ENCODE results near the gene IL36A.

IL36A gene

DNA sequence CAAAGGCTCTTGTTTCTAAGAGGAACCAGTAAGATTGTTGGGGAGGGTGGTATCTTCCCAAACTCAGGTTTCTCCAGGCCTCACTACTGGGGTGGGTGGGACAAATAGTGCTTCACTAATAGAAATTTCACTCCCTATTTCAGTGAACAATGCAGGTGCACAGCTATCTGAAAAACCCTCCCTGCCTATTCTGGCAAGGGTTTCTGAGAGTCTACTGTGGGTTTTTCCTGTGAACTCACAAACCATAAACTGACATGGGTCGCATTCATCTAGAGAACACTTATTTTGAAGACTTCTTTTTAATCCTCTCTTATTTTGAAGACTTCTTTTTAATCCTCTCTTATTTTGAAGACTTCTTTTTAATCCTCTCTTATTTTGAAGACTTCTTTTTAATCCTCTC is 4.4 kb downstream of the IL36A start:
- DNase-seq, result no peak

DNA sequence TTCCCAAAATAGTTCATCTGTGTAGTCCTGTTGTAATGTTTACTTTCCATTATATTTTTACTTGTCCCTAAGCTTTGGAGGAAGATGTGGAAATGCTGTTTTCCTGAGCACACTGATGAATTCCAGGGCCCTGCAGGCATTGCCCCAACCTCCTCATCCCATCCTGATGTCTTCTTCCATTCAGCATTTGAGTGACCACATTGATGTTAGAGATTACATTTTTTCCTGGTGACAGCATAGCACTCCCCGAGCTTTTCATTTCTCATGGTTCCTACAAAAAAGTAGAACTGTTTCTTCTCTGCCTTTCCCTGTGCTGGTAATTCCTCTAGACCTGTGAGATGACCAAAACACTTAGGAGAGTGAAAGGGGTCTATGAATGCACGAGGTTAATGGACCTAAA is 4.8 kb downstream of the IL36A start:
- no peak for DNase-seq

DNA sequence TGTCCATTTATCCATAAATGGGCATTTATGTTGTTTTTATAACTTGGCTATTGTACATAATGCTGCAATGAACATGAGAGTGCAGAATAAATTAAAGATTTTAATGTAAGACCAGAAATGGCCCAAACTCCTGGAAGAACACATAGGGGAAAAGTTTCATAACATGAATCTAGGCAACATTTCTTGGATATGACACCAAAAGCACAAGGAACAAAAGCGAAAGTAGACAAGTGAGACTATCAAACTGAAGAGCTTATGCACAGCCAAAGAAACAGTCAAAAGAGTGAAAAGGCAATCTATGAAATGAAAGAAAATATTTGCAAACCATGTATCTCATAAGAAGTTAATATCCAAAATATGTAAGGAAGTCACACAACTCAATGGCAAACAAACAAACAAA is 5.8 kb downstream of the IL36A start:
- no peak for DNase-seq

DNA sequence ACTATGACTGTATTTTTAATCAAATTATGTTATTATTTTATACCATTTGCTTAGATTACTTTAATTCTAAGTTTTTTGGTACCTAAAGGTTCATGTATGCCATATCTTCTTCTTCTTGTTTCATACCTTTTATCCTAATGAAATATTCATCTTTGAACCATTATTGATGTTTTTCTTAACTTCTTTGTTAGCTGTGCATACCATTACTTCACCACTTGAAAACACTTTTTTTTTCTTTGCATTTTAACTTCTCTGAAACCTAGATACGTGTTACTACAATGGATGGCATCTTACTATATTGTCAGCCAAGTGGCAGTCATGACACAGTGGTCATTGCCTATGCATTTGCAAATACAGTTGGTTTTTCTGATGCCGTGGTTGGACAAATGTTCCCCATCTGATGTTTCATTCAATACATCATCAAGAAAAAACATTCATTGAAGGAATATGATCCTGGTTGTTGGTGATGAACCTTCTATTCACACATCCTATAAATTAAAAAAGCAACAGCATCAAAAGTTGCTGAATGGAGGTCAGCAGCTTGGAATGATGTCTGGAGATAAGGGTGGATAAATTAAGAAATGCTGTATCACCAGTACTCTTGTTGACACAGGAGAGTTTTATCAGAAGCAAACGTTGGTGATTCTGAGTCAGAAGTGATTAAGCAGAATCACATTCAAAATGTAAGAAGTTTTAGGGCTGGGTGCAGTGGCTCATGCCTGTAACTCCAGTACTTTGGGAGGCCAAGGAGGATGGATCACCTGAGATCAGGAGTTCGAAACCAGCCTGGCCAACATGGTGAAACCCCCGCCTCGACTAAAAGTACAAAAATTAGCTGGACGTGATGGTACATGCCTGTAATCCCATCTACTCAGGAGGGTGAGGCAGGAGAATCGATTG is 7.4 kb downstream of the IL36A start:
- DNase-seq, result no peak

DNA sequence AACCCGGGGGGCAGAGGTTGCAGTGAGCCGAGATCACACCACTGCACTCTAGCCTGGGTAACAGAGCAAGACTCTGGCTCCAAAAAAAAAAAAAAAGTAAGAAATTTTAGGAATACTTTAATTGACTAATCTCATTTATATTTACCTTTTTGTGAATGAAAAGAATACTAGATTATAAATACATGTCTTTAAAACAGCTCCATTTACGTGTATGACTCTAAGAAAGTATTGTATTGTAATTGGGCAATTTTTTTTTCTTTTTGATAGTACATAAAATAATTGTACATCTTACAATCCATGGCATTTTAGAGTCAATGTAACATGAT is 8.0 kb downstream of the IL36A start:
- no peak for DNase-seq

DNA sequence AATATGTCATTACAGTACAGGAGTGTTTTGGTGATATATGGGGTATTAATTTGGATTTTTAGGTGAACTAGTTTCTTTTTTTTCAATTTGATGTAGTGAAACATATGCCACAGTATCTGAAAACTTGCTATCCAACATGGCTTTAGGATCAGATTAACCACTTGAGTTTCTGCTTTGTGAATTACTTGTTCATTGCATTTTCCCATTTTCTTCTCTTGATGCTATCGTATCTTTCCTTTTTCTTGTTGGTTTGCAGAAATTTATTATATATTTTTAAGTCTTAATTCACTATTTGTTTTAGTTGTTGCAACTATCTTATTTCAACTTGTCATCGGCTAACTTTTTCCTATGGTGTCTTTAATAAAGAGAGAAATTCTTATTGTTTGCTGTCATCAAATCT is 8.8 kb downstream of the IL36A start:
- DNase-seq, result no peak

DNA sequence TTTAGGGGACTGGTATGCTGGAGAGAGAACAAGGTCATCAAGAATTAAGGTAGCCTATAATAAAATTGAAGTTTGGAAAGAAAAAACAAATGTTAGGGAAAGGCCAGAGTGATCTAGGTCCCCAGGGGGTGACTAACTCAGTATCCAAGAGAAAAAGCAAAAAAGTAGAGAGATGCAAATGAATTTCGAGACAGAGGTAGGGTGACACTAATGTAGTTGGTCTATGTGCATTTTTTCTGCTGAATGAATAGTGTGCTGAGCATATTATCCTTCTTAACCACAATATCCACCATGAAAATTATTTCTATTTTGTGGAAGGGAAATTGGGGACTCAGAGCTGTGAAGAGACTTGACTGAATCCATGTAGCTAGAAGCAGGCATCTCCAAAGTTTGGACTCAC is 9.8 kb downstream of the IL36A start:
- DNase-seq, result no peak

DNA sequence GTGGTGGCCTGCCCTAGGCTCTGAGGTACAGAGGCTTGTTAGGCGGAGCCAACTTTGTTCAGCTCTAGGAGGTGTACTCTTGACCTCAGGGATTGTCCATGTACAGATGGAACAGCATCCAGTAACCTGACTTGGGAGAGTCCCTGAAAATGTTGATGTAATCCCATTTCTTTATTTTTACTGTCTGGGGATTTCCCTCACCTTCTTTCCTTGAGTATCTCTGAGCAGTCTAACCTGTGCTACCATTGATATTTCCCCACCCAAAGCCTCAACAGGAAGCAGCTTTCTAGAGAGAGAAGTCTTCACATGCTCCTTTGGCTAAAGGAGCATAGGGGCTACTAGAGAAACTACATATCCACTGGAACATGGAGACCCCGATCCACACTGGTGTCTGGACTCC is 10.4 kb downstream of the IL36A start:
- no peak for DNase-seq

DNA sequence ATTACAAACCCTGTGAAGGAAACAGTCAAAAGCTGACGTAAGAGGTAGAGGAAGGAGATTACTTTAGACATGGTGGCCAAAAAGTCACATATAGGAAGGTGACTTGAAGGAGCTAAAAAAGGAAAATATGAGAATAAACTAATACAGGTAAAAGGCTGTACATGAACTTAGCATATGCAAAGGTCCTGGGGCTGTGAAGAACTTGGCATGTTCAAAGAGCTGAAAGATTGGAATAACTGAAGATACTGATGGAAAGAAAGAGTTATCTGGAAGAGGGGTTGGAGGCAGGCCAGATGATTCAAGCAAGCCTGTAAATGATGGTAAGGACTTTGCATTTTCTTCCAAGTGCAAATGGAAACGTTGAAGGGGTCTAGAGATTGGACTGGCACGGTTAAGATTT is 13.2 kb downstream of the IL36A start:
- DNase-seq, result no peak

DNA sequence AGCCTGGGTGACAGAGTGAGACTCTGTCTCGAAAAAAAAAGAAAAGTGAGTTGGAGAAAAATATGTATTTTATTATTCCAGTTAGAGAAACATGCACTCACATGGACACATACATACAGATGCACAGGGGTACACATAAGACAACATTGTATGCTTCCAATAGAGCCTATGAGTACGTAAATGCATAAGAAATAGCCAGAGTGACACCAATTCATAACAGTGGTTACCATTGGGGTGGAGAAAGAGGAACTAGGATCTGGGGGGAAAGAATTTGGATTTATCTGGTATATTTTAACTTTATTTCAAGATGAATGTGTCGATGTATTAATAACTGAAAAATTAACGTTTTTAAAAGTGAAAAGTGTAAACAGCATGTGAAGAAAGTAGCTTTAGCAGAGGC is 16.1 kb downstream of the IL36A start:
- DNase-seq, result no peak

DNA sequence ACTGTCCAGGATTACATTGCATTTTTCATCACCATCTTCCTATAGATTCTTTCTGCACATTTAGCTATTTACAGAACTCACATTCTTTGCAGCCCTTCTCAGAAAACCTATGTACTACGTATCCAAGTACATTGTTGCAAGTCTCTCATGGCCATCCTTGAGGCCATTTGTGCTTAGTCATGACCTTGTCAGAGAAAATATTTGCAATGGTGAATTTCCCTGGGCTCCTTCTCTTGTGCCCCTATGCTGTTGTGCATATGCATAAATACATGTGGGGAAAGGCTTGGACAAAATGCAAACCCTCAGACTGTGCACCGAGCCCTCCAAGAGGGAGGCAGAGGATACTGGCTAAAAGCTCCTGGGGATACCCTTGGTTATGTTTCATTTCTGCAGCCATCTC is 19.5 kb downstream of the IL36A start:
- DNase-seq, result no peak

DNA sequence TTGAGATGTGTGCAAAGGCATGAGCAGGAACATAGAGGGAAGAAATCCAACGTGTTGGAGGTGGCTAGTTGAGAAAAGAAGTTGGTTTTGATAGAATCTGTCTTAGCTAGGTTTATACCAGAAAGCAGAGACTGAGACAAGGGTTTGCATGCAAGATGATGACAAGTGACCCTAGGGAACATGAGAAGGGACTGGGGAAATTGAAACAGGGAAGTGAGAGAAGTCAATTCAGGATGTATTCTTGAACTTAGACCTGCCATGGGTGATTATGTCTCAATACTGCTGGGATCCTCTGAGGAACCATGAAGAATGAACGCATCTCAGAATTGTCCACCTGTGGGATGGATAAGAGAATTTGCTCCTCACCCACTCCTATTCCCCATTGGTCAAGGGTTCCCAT is 20.5 kb downstream of the IL36A start:
- no peak for DNase-seq

DNA sequence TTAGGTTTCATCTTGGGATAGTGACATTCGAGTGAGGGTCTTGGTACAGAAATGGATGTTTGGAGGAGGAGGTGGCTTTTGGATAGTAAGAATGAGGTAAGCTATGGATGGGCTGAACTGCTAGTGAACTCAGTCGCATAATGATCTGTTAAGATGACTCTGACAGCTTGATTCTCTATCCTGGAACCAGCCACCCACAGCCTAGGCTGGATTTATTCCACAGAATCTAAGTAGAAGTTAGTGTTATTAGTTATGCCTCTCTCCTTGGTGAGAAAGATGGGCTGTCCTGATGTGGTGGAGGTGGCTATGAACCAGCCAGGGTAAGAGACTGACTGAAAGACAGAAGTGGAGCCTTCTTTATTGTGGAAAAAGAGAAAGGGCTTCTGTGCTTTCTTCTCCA is 22.4 kb downstream of the IL36A start:
- DNase-seq, result no peak

DNA sequence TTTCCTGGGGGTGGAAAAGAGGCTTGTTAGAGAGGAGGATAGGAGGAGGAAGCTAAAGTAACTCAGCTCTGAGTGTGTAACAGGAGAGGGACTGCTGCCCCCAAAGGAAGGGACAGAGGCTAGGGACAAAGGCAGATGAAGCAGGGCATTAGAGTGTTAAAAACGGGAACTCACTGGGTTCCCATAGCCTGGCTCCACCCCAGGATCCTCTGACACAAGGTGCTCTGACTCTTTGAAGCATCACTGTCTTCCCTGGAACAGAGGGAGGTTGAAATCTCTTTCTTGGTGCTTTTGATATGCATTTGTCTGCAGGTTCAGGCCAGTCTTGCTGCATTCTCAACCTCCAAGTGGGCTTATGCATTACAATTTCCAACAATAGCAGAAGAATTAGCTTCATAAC is 22.9 kb downstream of the IL36A start:
- no peak for DNase-seq

DNA sequence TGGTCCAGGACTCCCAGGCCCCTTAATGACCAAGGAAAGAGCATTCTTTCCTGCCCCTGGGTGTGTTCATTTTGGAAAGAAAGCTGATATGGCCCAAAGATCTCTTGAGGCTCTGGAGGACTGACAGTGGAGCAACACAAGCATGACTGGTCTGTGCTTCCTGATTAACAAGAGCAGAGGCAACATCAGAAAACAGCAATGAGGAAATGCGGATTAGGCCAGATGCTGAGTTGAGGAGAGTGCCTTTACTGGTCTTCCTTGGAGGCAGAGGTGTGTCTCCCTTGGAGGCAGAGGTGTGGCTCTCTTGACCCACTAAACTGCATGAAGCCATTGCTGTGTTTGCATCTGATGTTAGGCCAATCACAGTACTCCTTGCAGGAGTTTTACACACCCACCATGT is 27.5 kb downstream of the IL36A start:
- no peak for DNase-seq

DNA sequence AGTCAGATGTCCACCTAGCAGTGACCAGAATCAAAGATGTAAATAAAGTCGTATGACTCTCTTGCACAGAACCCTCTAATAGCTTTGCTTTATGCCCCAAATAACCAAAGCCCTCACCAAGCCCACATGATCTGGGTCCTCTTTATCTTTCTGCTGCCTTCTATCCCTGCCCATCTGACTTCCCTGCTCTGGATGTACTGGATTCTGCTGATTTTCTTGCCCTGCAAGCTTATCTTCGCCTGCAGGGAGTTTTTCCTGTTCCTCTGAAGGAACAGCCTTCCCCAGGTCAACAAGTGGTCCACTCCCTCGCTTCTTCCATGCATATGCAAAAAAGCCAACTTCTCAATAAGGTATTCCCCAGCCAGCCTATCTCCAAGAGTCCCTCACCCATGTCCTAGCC is 28.8 kb downstream of the IL36A start:
- no peak for DNase-seq

DNA sequence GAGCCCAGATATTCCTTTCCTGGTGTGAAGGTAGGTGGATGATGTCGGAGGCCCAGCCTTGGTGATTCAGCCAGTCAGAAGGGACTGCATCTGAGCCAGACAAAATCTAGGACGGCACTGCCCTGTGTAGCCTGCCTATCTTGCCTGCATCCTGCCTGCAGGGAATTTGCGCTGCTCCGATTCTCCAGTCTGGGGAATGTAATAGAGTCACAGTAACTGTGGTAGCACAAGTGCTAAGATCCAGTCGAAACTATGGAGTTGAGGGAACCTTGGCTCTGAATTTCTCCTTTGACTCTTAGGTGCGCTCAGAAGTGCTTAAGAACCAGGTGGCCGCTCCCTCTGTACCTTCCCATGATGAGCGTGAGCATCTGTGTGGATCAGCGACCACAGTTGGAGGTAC is 31.5 kb downstream of the IL36A start:
- no peak for DNase-seq

DNA sequence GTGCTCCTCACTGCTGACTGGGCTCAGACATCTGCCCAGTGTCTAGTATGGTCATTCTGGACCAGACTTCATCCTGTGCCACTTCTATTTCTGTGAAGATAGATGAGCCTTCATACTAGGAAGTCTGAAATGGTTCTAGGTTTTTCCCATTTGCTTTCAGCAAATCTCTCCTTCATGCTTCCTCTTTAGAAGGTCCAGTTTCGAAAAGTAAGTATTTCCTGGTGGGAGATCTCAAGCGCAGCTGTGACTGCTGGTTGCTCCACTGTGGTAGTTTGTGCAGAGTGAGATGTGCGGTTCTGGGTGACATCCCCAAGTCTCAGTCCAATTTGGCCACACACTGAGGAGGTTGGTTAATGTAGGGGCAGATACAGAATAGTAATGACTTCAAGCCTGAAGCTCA is 33.0 kb downstream of the IL36A start:
- no peak for DNase-seq

DNA sequence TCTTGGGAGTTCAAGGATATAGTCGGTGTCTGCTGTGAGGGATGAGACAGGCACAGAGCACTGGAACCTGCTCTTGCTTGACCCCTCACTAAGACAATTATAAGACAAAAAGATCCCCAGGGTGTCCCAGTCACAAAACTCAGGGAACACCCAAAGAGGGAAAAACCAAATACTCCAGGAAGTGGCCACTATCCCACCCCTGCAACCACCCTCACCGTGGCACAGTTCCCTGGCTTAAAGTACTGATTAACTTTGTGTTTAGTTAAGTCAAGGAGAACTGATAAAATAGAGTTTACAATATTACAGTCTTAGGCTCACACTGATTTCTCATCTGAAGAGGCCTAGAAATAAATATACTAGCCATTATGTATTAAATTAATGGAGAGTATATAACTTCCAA is 33.9 kb downstream of the IL36A start:
- DNase-seq, result no peak

DNA sequence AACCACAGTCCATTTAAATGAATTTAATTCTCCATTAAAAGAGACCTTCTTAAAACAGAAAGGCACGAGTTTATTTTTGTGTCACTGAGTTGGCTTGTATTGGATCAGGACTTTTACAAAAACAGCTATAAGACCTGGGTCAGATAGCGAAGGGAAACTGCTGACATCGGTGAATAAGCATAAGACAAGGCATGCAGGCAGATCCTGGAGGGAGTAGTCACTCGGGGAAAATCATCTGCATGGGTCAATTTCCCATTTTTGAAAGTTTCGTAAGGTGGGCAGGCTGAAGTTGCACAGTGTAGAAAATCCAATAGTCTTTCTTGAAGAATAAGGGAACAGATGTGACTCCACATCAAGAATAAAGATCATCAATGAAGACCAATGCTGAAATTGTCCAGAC is 34.5 kb downstream of the IL36A start:
- no peak for DNase-seq

DNA sequence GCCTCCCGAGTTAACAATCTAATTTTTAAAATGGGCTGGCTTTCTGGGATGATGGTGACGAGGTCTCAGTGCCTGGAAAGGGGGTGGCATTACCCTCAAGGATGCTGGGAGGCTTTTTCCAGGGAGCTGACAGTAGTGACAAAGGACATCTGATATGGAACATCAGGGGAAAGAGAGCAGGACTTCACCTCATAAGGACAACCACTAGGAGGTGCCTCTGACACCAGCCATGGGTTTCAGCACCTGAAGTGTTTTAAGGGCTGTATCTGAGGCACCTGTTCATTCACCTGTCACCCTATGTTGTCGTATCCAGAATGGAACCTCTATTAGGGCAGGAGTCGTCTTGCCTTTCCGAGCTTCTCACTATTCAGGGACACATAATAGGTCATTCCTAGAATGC is 36.6 kb downstream of the IL36A start:
- no peak for DNase-seq

DNA sequence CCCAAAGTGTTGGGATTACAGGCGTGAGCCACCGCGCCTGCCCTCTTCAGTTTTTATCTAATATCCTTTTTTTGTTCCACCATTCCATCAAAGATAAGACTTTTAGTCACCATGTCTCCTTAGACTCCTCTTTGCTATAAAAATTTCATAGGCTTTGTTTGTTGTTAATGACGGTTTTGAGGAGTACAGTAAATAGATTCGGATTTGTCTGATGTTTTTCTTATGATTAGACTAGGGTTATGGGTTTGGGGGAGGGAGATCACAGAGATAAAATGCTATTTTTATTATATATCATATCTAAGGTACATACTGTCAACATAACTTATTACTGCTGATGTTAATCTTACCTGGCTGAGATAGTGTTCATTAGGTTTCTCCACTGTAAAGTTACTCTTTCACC is 41.2 kb downstream of the IL36A start:
- no peak for DNase-seq

DNA sequence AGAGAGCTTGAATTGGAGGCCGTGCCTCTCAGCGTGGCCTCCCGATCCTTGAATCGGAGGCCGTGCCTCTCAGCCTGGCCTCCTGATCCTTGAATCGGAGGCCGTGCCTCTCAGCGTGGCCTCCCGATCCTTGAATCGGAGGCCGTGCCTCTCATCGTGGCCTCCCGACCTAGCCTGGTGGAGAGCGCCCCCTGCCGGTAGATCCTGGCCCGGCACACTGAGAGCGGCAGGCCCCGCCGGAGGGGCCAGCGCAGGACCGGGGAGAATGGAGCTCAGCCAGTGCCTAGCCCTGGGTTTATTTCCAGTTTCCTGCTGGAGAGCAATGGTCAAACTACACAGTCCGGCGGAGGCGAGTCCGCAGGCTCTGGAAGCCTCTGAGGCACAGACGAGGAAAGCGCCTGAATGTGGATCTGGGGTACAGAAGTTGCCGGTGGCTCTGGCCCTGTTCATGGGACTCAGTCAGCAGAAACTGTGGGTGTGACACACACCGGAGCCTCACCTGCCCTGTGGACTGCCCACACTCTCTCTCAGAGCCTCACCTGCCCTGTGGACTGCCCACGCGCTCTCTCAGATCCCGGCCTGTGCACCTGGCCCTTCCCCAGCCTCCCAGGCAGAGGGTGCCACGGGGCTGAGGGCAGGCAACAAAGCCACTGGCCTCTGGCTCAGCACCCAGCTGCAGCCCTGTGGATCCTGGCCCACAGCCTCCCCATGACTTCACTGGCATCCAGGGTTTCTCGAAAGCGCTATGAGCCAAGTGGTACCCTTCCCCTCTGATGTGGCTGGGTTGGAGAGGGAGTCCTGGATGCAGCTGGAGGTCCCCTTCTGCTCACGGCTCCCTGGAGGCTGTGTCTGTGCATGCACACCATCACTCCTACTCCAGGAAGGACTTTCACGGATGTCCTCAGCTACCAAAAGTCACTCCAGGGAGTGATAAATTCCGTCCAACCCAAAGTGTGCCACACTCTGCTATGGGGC is 45.9 kb downstream of the IL36A start:
- no peak for DNase-seq

DNA sequence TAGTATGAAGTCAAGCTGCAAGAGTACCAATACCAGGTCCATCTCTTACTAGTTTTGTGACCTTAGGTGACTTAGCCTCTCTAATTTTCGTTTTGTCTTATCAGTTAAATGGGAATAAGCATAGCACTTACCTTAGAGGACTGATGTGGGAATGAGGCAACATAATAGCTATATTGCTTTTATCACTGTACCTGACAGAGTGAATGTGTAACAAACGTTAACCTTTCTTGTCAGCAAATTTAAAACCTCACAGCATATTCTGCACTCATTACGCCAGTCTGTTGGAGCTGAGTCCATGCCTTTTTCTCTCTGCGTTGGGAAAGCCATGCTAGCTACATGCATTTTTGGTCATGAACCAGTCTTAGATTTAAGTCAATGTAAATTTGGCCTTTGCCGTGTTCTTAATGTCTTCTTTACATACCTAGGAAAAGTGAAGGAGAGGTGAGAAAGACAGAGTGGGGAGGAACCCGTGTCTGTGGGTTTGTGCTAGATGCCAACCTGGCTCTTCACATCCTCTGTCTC is 47.2 kb downstream of the IL36A start, which contains the start of gene IL36B:
Gene IL36B, minus strand, starts transcription at position 472 of the 522 bp plus-strand sequence.
- DNase-seq, result no peak

Measured in NCI-H2081 treated with DMSO at 0.1 percent for 48 hours (cell line).